Spleen (tissue), 11 donors: Measurements from ENCODE around the gene RAB3A. TPM values are rescaled to one million over a fixed set of nuclear protein-coding genes. Genes with fewer than 3 reads are reported as not detected.

Experiments
- DNase-seq: peaks from one replicate; pipeline ENCODE4 v3.0.0-alpha.2; 2020
- H3K27ac ChIP-seq, 8 donors: fragments of 200-600 bp; sonication (generic) in 7 of 8; 1 replicate in 4 of 8; 2 replicates in 4 of 8; pipeline versions ENCODE4 v1.5.0 to v1.8.0; 2016 to 2021; ENCODE audit warnings: inconsistent platforms in 4 of 8, mild to moderate bottlenecking in 4 of 8, moderate library complexity in 1 of 8
- H3K27me3 ChIP-seq, 7 donors: fragments of 200-600 bp; sonication (generic) in 6 of 7; replicated peaks in 1 of 7; 1 replicate in 4 of 7; 2 replicates in 3 of 7; pipeline versions ENCODE4 v1.5.0 to v1.8.0; 2016 to 2021; ENCODE audit warnings: inconsistent platforms in 3 of 7, mild to moderate bottlenecking in 1 of 7
- H3K36me3 ChIP-seq, 6 donors: fragments of 200-600 bp; sonication (generic) in 5 of 6; 1 replicate in 4 of 6; 2 replicates in 2 of 6; pipeline versions ENCODE4 v1.5.0 to v1.8.0; 2016 to 2021; ENCODE audit warnings: inconsistent platforms in 2 of 6
- H3K4me1 ChIP-seq, 6 donors: fragments of 200-600 bp; sonication (generic) in 5 of 6; 1 replicate in 3 of 6; 2 replicates in 3 of 6; pipeline versions ENCODE4 v1.5.0 to v1.8.0; 2016 to 2021; ENCODE audit warnings: inconsistent platforms in 3 of 6
- H3K4me3 ChIP-seq, 8 donors: fragments of 200-600 bp; sonication (generic) in 7 of 8; 1 replicate in 4 of 8; 2 replicates in 4 of 8; pipeline versions ENCODE4 v1.5.0 to v1.8.0; 2016 to 2021; ENCODE audit warnings: inconsistent platforms in 4 of 8, mild to moderate bottlenecking in 4 of 8, moderate library complexity in 2 of 8
- H3K9me3 ChIP-seq, 8 donors: fragments of 200-600 bp; sonication (generic) in 7 of 8; 1 replicate in 4 of 8; 2 replicates in 4 of 8; pipeline versions ENCODE4 v1.5.0 to v1.8.0; 2016 to 2021; ENCODE audit warnings: inconsistent platforms in 4 of 8
- POLR2A ChIP-seq, 3 donors: fragments of 450-650 bp; IDR thresholded peaks; one replicate each; pipeline ENCODE4 v1.5.1; 2017; ENCODE audit warnings: antibody characterized with exemption in 3 of 3, mild to moderate bottlenecking in 1 of 3
- POLR2AphosphoS5 ChIP-seq, 3 donors: sonication (generic); formaldehyde crosslinking; IDR thresholded peaks; one replicate each; pipeline ENCODE4 v1.5.1; 2017; ENCODE audit warnings: antibody characterized with exemption in 3 of 3
- WGBS, 5 donors: extraction: QIAGEN DNeasy Blood & Tissue Kit in 3 of 5; methylation state at CpG; one replicate each; pipeline versions ENCODE4 v1.1.5 to v1.1.7; 2013 to 2018; 5-methylcytosine and 5-hydroxymethylcytosine counted together
- intact Hi-C: fragments of 100-400 bp; cut with DNase I; formaldehyde crosslinking; loops from one replicate; pipeline ENCODE4 v1.15.0; 2023; ENCODE audit warnings: low total_unique reads
- polyA plus RNA-seq, 3 donors: library from polyadenylated mRNA; stranded (reverse); fragments of 200-250 nt; gene quantifications; one replicate each; pipeline ENCODE4 v1.2.1, GENCODE V29; 2013
- total RNA-seq, 7 donors: library from RNA; depleted of rRNA in 3 of 7; stranded (reverse); fragments of >200 nt in 3 of 7; fragmentation: NEBNext Ultra II Directional in 4 of 7; extraction: Animal tissue kit (Norgen Biotek cat#: 25700) in 4 of 7; gene quantifications; one replicate each; pipeline versions ENCODE4 v1.1.0 to v1.2.1, GENCODE V29; 2016 to 2021
- TF ChIP-seq, protein P1 (sequence below), 11 experiments: fragments of 200-600 bp in 7 of 11; fragments of 450-650 bp in 4 of 11; sonication (generic) in 4 of 11; IDR thresholded peaks in 8 of 11; conservative IDR thresholded peaks in 3 of 11; 1 replicate in 7 of 11; 2 replicates in 4 of 11; pipeline versions ENCODE4 v1.4.0 to v1.8.0; 2016 to 2021; ENCODE audit warnings: antibody characterized with exemption in 11 of 11, inconsistent platforms in 4 of 11, mild to moderate bottlenecking in 1 of 11
- donor health status: healthy with polysubstance abuse.
- donor health status: DM: no; HTN: no; CAD: no; lungs with moderate emphysema.
- donor health status: DM: no; HTN: no; CAD: no.
- donor health status: Bipolar disorder and iron deficiency.
- donor health status: healthy.
- donor health status: DM: no; HTN: no; CAD: no.
- donor health status: DM: yes; HTN: yes; CAD: no.

The RAB3A gene
- total and polyA plus RNA-seq, 10 donors: 0.72 to 6.6 (median 1.6) TPM

DNA sequence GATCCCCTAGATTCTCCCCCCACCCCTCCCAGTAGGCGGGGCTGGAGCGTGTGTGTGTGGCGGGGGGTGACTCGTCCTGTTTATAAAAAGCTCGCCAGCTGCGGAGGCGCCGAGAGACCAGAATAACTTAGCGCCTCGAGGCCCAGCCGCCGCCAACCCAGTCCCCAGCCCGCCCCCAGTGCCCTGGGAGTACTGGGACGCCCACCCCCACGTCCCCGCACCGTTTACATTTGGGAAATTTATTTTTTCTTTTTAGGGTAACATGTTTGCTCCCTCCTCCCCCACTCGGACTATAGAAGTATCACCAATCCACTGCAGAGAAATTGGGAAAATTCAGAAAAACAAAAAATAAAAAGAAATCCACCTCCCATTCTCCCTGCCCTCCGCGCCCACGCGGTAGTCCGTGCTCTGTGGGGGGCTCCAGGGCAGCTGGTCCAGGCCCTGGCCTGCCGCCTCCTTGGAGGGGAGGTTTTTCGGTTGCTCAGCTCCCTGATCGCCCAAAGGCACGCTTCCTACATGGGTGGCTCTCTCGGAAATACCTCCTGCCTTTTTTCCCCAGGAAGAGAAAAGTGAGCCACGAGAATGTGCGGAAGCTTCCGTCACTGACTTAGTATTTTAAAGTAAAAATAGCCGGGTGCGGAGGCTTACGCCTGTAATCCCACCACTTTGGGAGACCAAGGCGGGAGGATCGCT, 1.5 kb upstream of the RAB3A start:
- H3K9me3 ChIP-seq: no peaks in the 10 kb centered on the region
- peak overlapping the region; percentile 79 to 97 (median 95) for H3K27ac ChIP-seq
- H3K27me3 ChIP-seq: peaks cover 0 to 30% (median 0%) of the 10 kb centered on the region in 7 donors
- WGBS, 5 donors: 18 to 27% (median 24%) methylated on average over 35 to 36 of the region's 36 CpGs
- peak; percentile 48 to 84 (median 76) for TF ChIP-seq POLR2AphosphoS5 (IDR thresholded peaks at IDR 0.05)
- TF ChIP-seq, protein P1, sequence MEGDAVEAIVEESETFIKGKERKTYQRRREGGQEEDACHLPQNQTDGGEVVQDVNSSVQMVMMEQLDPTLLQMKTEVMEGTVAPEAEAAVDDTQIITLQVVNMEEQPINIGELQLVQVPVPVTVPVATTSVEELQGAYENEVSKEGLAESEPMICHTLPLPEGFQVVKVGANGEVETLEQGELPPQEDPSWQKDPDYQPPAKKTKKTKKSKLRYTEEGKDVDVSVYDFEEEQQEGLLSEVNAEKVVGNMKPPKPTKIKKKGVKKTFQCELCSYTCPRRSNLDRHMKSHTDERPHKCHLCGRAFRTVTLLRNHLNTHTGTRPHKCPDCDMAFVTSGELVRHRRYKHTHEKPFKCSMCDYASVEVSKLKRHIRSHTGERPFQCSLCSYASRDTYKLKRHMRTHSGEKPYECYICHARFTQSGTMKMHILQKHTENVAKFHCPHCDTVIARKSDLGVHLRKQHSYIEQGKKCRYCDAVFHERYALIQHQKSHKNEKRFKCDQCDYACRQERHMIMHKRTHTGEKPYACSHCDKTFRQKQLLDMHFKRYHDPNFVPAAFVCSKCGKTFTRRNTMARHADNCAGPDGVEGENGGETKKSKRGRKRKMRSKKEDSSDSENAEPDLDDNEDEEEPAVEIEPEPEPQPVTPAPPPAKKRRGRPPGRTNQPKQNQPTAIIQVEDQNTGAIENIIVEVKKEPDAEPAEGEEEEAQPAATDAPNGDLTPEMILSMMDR (IDR thresholded peaks at IDR 0.05 in 8 of 11, conservative IDR thresholded peaks at IDR 0.05 in 3 of 11): no peak
- peak in 1 of 3 donors; percentile 31 for TF ChIP-seq POLR2A (IDR thresholded peaks at IDR 0.05)
- peaks cover 12 to 62% (median 32%) of the 10 kb centered on the region in 6 donors for H3K4me1 ChIP-seq
- peak overlapping the region; percentile 38 to 89 (median 70) for H3K4me3 ChIP-seq
- H3K36me3 ChIP-seq: peaks cover 0 to 16% (median 0%) of the 10 kb centered on the region in 6 donors
- intact Hi-C loops: loop anchor here (5.0 kb wide), 2 partner anchors 47 to 122 kb away; no protein-coding TSS in a partner anchor
- peak; percentile 94 for DNase-seq

DNA sequence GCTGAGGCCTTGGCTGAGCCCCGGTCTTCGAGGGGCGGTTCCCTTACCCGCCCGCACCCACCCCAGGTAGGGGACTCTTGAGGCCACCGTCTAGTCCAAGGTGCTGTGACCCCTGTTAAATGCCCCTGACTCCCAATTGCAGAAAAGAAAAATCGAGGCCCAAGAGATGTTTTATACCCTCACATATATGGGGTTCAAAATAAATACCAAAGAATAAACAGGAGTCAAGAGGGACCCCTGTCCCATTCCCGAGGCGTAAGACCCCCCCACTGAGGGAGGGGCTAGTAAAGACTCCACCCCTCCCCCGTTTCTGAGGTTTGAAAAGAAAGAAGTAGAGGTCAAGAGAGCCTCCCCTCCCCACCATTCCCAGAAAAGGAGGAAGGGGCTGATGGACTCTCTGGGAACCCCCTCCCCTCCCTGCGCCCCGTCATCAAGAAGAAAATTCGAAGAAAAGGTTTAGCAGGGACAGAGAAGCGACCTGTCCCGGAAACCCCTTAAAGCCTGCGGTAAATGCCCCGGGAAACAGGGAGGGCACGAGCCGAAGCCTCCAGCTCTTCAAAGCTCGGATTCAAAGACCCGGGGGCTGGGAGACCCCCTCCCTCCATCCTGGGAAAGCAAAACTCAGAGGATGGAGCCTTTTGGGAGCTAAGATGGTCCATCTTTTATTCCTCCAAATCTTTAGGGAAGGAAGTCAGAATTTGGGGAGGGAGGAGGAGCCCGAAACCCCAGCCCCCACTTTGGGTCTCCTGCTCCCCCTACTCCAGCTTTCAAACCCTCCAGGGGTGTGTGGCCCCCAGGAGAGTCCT, 755 bp upstream of the RAB3A start:
- Histone ChIP-seq H3K27ac (peak overlapping the region; percentile 79 to 97 (median 95)), H3K36me3 (peaks cover 0 to 23% (median 4%) of the 10 kb centered on the region in 6 donors), H3K9me3 (no peaks in the 10 kb centered on the region), H3K4me1 (peaks cover 12 to 65% (median 31%) of the 10 kb centered on the region in 6 donors), H3K27me3 (peaks cover 0 to 23% (median 0%) of the 10 kb centered on the region in 7 donors), H3K4me3 (peak overlapping the region; percentile 38 to 89 (median 70))
- WGBS, 5 donors: 0 to 1% (median 1%) methylated on average over 21 to 22 of the region's 22 CpGs
- intact Hi-C loops: loop anchor here (5.0 kb wide), 2 partner anchors 48 to 123 kb away; no protein-coding TSS in a partner anchor
- DNase-seq: peak; percentile 85
- TF ChIP-seq POLR2AphosphoS5 (IDR thresholded peaks at IDR 0.05) (no peak), POLR2A (IDR thresholded peaks at IDR 0.05) (peak in 1 of 3 donors; percentile 18)
- TF ChIP-seq, protein P1 (IDR thresholded peaks at IDR 0.05 in 8 of 11, conservative IDR thresholded peaks at IDR 0.05 in 3 of 11): peak in 1 of 11 experiments; percentile 18

DNA sequence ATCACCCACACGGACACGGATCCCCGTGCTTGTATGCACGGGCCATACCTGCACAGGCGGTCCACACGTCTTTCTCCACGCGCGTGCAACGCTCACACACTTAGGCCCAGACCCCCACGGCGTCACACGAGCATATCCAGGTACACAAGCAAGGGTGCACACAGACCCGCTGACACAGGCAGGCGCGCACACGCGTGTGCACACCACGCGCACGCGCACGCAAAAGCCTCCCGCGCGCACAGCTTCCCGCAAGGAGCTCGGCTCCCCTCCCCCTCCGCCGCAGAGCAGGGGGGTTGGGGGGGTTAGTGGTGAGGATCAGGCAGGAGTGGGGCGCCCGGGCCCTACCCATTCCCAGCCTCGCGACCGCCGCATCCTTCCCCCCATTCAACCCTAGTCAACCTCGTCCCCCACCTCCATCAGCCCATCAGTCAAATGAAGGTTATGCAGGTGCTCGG, 407 bp downstream of the RAB3A start:
- Histone ChIP-seq H3K4me3 (peak overlapping the region; percentile 57 to 89 (median 78)), H3K27me3 (peaks cover 0 to 11% (median 0%) of the 10 kb centered on the region in 7 donors), H3K4me1 (peaks cover 12 to 62% (median 31%) of the 10 kb centered on the region in 6 donors), H3K27ac (peak overlapping the region in 6 of 8 donors; percentile 30 to 97 (median 90)), H3K36me3 (peaks cover 0 to 35% (median 13%) of the 10 kb centered on the region in 6 donors), H3K9me3 (no peaks in the 10 kb centered on the region)
- WGBS, 5 donors: 0 to 1% (median 1%) methylated on average over 11 to 38 of the region's 38 CpGs
- TF ChIP-seq, protein P1 (IDR thresholded peaks at IDR 0.05 in 8 of 11, conservative IDR thresholded peaks at IDR 0.05 in 3 of 11): no peak
- TF ChIP-seq POLR2AphosphoS5 (IDR thresholded peaks at IDR 0.05): no peak
- no peak for TF ChIP-seq POLR2A (IDR thresholded peaks at IDR 0.05)
- peak; percentile 93 for DNase-seq
- intact Hi-C loops: no loop called here
